ENCODE results near the gene ATL2. TPM values are rescaled to one million over a fixed set of nuclear protein-coding genes. Genes with fewer than 3 reads are reported as not detected.
A peak's percentile ranks its signal among the peaks of the same experiment; 100 is the strongest.

ATL2 gene
- total RNA-seq, 2 donors from 2014 or later: 70.9 to 88.7 TPM

GRCh38 chr2:38268001-38268400, 109.1 kb downstream of the ATL2 start:
- H3K4me1 ChIP-seq (replicated peaks): no peaks in the 10 kb centered on the region
- intact Hi-C loops (cut with DNase I): no loop called here
- H3K27me3 ChIP-seq (replicated peaks; ENCODE audit: insufficient read depth): no peaks in the 10 kb centered on the region
- no peak for DNase-seq (ENCODE audit: low spot score)
- TF ChIP-seq CTCF (IDR thresholded peaks at IDR 0.05): no peak
- no peak for TF ChIP-seq POLR2AphosphoS5 (IDR thresholded peaks at IDR 0.05)
- TF ChIP-seq POLR2A (IDR thresholded peaks at IDR 0.05): no peak
- H3K36me3 ChIP-seq: no peaks in the 10 kb centered on the region
- no peaks in the 10 kb centered on the region for H3K9me3 ChIP-seq
- H3K27ac ChIP-seq: no peak overlapping the region
- 100% methylated on average over 2 of the region's 2 CpGs for WGBS
- no peak overlapping the region for H3K4me3 ChIP-seq

GRCh38 chr2:38267270-38267925, 109.7 kb downstream of the ATL2 start:
- WGBS: 95% methylated on average over 4 of the region's 4 CpGs
- no peak overlapping the region for H3K4me3 ChIP-seq
- TF ChIP-seq CTCF (IDR thresholded peaks at IDR 0.05): no peak
- no peak for TF ChIP-seq POLR2A (IDR thresholded peaks at IDR 0.05)
- no peak for TF ChIP-seq POLR2AphosphoS5 (IDR thresholded peaks at IDR 0.05)
- H3K4me1 ChIP-seq (replicated peaks): no peaks in the 10 kb centered on the region
- no peak for DNase-seq (ENCODE audit: low spot score)
- intact Hi-C loops (cut with DNase I): no loop called here
- H3K27me3 ChIP-seq (replicated peaks; ENCODE audit: insufficient read depth): no peaks in the 10 kb centered on the region
- H3K36me3 ChIP-seq: no peaks in the 10 kb centered on the region
- H3K27ac ChIP-seq: peak overlapping the region in 1 of 2 donors; percentile 16
- H3K9me3 ChIP-seq: no peaks in the 10 kb centered on the region

- intact Hi-C loops (cut with DNase I): no loop called here
- H3K9me3 ChIP-seq: no peaks in the 10 kb centered on the region
- no peak for DNase-seq (ENCODE audit: low spot score)
- H3K4me3 ChIP-seq: no peak overlapping the region
- H3K27me3 ChIP-seq (replicated peaks; ENCODE audit: insufficient read depth): no peaks in the 10 kb centered on the region
- peak overlapping the region in 1 of 2 donors; percentile 28 for H3K27ac ChIP-seq
- no peaks in the 10 kb centered on the region for H3K36me3 ChIP-seq
- H3K4me1 ChIP-seq (replicated peaks): no peaks in the 10 kb centered on the region
- TF ChIP-seq POLR2A (IDR thresholded peaks at IDR 0.05): no peak
- no peak for TF ChIP-seq CTCF (IDR thresholded peaks at IDR 0.05)
- TF ChIP-seq POLR2AphosphoS5 (IDR thresholded peaks at IDR 0.05): no peak
- WGBS: 88% methylated on average over 3 of the region's 3 CpGs
Measured at GRCh38 chr2:38266382-38267061, 110.6 kb downstream of the ATL2 start.

GRCh38 chr2:38265461-38265860, 111.6 kb downstream of the ATL2 start:
- TF ChIP-seq POLR2AphosphoS5 (IDR thresholded peaks at IDR 0.05) (no peak), POLR2A (IDR thresholded peaks at IDR 0.05) (no peak), CTCF (IDR thresholded peaks at IDR 0.05) (no peak)
- Histone ChIP-seq H3K36me3 (no peaks in the 10 kb centered on the region), H3K27ac (no peak overlapping the region), H3K27me3 (replicated peaks; ENCODE audit: insufficient read depth) (no peaks in the 10 kb centered on the region), H3K4me3 (no peak overlapping the region), H3K4me1 (replicated peaks) (no peaks in the 10 kb centered on the region), H3K9me3 (no peaks in the 10 kb centered on the region)
- DNase-seq (ENCODE audit: low spot score): no peak
- intact Hi-C loops (cut with DNase I): no loop called here
- WGBS: 79% methylated on average over 3 of the region's 3 CpGs

Measured in prostate gland (tissue), 2 donors.